NCI-H82 treated with DMSO at 0.1 percent for 48 hours (cell line): ENCODE data around the gene SMIM14.
"Not testable (repeated sequence)": the region's sequence is repeated elsewhere in the genome, so short reads cannot be mapped to it uniquely, and the experiment has no call there.

Experiments
- DNase-seq: peaks from one replicate; lab custom pipeline; 2025; ENCODE audit not compliant: unreplicated experiment; lab: John Stamatoyannopoulos, UW

The SMIM14 gene

GRCh38 chr4:39502664-39503035 lies 136.0 kb downstream of the SMIM14 start:
- DNase-seq = not testable (repeated sequence)

DNA sequence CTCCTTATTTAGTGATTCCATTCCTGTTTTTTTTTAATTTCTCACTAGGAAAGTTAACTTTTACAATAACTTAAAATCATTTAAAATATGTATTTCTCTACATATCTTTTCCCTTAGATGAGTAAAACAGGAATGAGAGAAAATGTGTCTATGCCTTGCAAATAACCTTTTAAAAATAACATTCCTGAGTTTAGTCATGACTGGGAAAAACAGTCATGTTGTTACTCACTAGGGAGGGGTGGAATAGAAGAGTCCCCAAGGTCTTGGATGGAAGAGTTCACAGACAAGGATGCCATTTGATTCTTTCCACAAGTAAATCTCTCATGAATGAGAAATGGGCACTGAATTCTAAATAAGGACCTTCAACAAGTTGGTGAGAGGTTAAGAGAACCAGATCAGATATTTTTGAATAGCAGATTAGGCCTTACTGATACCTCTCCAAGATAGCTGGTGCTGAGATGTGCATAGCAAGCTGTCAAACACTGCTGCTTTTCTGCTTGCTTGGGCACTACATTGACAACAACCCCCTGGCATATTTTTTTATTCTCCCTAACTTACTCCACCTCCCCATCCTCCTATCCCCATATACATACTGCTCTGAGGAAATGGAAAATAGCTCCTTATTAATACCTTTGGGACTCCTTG lies 136.5 kb downstream of the SMIM14 start:
- no peak for DNase-seq

DNA sequence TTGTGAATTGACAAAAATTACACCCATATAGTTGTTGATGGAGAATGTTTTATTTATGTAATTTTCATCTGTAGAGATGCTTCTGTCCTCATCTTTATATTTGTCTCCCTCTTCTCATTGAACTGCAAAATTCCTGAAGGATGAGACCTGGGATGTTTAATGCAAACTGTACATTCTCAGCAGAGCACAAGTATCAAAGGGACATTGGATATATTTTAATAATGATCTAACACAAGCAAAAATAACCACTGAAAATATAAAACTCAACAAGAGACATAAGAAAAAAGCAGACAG lies 140.0 kb downstream of the SMIM14 start:
- DNase-seq = no peak

- no peak for DNase-seq
Observed at GRCh38 chr4:39497909-39498726, 140.5 kb downstream of the SMIM14 start.
